Fibroblast of pulmonary artery (primary cell): Measurements from ENCODE around the gene TFPT.

Source experiments
- DNase-seq: peaks from one replicate; pipeline ENCODE4 v3.0.0-alpha.2; 2010; ENCODE audit warnings: low read depth
- H3K4me3 ChIP-seq: replicated peaks from 2 replicates; pipeline ENCODE4 v1.5.1; 2011; ENCODE audit warnings: low read depth, mild to moderate bottlenecking, control low read depth, low read length, moderate library complexity
- CTCF ChIP-seq: IDR thresholded peaks from 2 replicates; pipeline ENCODE4 v1.5.1; 2011; ENCODE audit warnings: mild to moderate bottlenecking, control low read depth, low read length, inconsistent platforms; ENCODE audit errors: missing control alignments

Gene TFPT

DNA sequence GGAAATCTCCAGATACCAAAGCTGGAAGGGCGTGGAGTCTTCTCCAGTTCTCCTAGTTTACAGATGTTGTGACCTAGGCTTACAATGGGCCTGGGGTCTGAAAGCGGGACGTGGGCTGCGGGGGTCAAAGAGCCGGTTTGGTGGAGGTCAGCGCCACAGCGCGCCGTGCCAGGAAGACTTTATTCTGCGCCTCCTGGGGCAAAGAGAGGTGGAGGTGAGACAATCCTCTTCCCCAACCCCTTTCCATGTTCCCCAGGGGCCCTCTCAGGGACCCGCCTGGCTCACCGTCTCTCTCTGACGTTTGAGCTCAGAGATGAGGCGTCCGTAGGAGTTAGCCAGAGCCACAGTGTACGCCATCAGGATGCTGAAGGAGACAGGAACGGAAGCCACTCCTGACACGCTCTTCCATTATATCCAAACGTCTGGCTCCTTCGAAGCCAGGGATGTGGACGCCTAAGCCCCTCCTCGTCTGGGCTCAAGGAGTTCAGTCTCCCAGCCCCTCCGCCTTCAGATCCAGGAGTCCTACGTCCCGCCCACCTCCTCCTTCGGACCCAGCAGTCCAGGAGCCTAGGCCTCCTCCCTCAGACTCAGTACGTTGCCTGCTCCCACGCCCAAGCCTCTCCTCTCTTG is 44.8 kb upstream of the TFPT start:
- DNase-seq, result peak; percentile 49
- no peak for TF ChIP-seq CTCF

GRCh38 chr19:54159352-54160181 is 44.1 kb upstream of the TFPT start, which contains the start of gene LENG1:
Gene LENG1, minus strand, starts transcription at chr19:54159721. Its CDS starts 26 bp downstream, at chr19:54159695.
- peak within 1 kb of the TSS; percentile 85 for H3K4me3 ChIP-seq
- TF ChIP-seq CTCF, result no peak
- DNase-seq, result peak; percentile 100

More for the DNA sequence above, 44.8 kb upstream of the TFPT start:
- H3K4me3 ChIP-seq, result peak overlapping the region; percentile 76

GRCh38 chr19:54158812-54159351 is 43.4 kb upstream of the TFPT start:
- H3K4me3 ChIP-seq, result peak overlapping the region; percentile 85
- no peak for TF ChIP-seq CTCF

GRCh38 chr19:54156953-54157352 is 41.5 kb upstream of the TFPT start:
- no peak overlapping the region for H3K4me3 ChIP-seq
- TF ChIP-seq CTCF, result no peak
- DNase-seq, result no peak

More at GRCh38 chr19:54158812-54159351, 43.4 kb upstream of the TFPT start:
- DNase-seq, result no peak

DNA sequence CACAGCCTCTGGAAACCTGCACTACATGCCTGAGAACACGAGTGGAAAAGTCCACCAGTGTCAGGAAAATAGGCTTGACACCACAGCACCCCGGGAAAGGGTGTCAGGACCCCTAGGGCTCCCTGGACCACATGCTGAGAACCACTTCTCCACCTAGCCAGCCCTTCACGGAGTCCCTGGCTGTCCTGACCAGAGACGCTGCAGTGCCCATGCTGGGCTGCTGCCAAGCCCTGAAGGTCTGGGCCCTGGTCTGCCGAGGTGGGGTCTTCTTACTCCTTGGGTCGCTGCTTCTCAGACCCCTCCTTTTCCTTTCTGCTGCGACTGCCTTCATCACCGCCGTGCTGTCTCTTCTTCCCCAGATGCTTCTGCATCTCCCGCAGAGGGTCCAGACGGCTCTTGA is 41.0 kb upstream of the TFPT start:
- DNase-seq, result no peak
- TF ChIP-seq CTCF, result no peak
- H3K4me3 ChIP-seq, result no peak overlapping the region

DNA sequence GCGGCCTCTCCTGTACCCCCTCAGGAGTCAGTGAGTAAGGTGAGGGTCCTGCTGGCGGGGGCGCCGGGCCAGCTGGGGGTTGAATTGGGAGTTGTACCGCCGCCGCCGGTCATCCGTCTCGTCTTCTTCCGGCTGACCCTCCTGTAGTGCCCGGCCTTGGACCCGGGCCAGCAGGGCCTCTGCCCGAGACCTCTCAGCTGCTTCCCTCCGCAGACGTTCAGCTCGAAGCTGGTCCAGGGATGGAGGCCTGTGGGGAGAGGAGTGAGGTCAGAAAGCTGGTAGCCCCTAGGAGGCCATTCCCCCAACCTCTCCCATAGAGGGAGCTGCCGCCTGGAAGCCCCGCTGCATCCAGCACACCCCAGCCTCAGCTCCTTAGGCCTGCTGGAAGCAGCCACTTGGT is 40.2 kb upstream of the TFPT start:
- no peak overlapping the region for H3K4me3 ChIP-seq
- TF ChIP-seq CTCF, result no peak
- DNase-seq, result no peak
